ENCODE data around the gene MAD1L1.

The MAD1L1 gene

GRCh38 chr7:2248984-2249694, 16.4 kb upstream of the MAD1L1 start:
- no peaks in the 10 kb centered on the region for H3K9me3 ChIP-seq (ENCODE audit: severe bottlenecking)
- peaks cover 9% of the 10 kb centered on the region for H3K4me1 ChIP-seq (ENCODE audit: insufficient read depth, poor library complexity, severe bottlenecking)
- peak; percentile 77 for DNase-seq (ENCODE audit: low spot score)
- peak; percentile 33 for TF ChIP-seq CTCF (IDR thresholded peaks at IDR 0.05; ENCODE audit: poor library complexity, severe bottlenecking)
- H3K27ac ChIP-seq (ENCODE audit: poor library complexity, severe bottlenecking), result peak overlapping the region; percentile 68
- ATAC-seq (ENCODE audit: low read depth), result peak; percentile 81
- no peak overlapping the region for H3K4me3 ChIP-seq (ENCODE audit: severe bottlenecking)
- H3K27me3 ChIP-seq (ENCODE audit: insufficient read depth, poor library complexity, severe bottlenecking), result no peaks in the 10 kb centered on the region
- no peaks in the 10 kb centered on the region for H3K36me3 ChIP-seq (ENCODE audit: low read depth)

- H3K27ac ChIP-seq (ENCODE audit: poor library complexity, severe bottlenecking), result no peak overlapping the region
- DNase-seq (ENCODE audit: low spot score) (peak; percentile 45), ATAC-seq (ENCODE audit: low read depth) (no peak)
- H3K4me1 ChIP-seq (ENCODE audit: insufficient read depth, poor library complexity, severe bottlenecking), result peaks cover 9% of the 10 kb centered on the region
- no peaks in the 10 kb centered on the region for H3K27me3 ChIP-seq (ENCODE audit: insufficient read depth, poor library complexity, severe bottlenecking)
- H3K9me3 ChIP-seq (ENCODE audit: severe bottlenecking), result no peaks in the 10 kb centered on the region
- no peak overlapping the region for H3K4me3 ChIP-seq (ENCODE audit: severe bottlenecking)
- H3K36me3 ChIP-seq (ENCODE audit: low read depth), result no peaks in the 10 kb centered on the region
- peak; percentile 26 for TF ChIP-seq CTCF (IDR thresholded peaks at IDR 0.05; ENCODE audit: poor library complexity, severe bottlenecking)
These were observed 14.6 kb upstream of the MAD1L1 start for GRCh38 chr7:2247141-2247995.

- Histone ChIP-seq H3K4me1 (ENCODE audit: insufficient read depth, poor library complexity, severe bottlenecking) (peaks cover 9% of the 10 kb centered on the region), H3K27me3 (ENCODE audit: insufficient read depth, poor library complexity, severe bottlenecking) (no peaks in the 10 kb centered on the region), H3K9me3 (ENCODE audit: severe bottlenecking) (no peaks in the 10 kb centered on the region), H3K4me3 (ENCODE audit: severe bottlenecking) (no peak overlapping the region), H3K27ac (ENCODE audit: poor library complexity, severe bottlenecking) (no peak overlapping the region), H3K36me3 (ENCODE audit: low read depth) (no peaks in the 10 kb centered on the region)
- ATAC-seq (ENCODE audit: low read depth), result no peak
- no peak for TF ChIP-seq CTCF (IDR thresholded peaks at IDR 0.05; ENCODE audit: poor library complexity, severe bottlenecking)
- DNase-seq (ENCODE audit: low spot score), result no peak
These were observed 13.3 kb upstream of the MAD1L1 start for GRCh38 chr7:2245883-2246675.

- no peak overlapping the region for H3K4me3 ChIP-seq (ENCODE audit: severe bottlenecking)
- no peaks in the 10 kb centered on the region for H3K9me3 ChIP-seq (ENCODE audit: severe bottlenecking)
- no peaks in the 10 kb centered on the region for H3K27me3 ChIP-seq (ENCODE audit: insufficient read depth, poor library complexity, severe bottlenecking)
- DNase-seq (ENCODE audit: low spot score), result no peak
- TF ChIP-seq CTCF (IDR thresholded peaks at IDR 0.05; ENCODE audit: poor library complexity, severe bottlenecking), result no peak
- H3K27ac ChIP-seq (ENCODE audit: poor library complexity, severe bottlenecking), result no peak overlapping the region
- ATAC-seq (ENCODE audit: low read depth), result no peak
- peaks cover 9% of the 10 kb centered on the region for H3K4me1 ChIP-seq (ENCODE audit: insufficient read depth, poor library complexity, severe bottlenecking)
- H3K36me3 ChIP-seq (ENCODE audit: low read depth), result peaks cover 15% of the 10 kb centered on the region
These were observed 11.8 kb upstream of the MAD1L1 start for GRCh38 chr7:2244404-2244995.

All from RWPE2 (cell line).